ENCODE measurements around the gene TM2D3. TPM values are rescaled to one million over a fixed set of nuclear protein-coding genes. Genes with fewer than 3 reads are reported as not detected.
"Not testable (repeated sequence)": the region's sequence is repeated elsewhere in the genome, so short reads cannot be mapped to it uniquely, and the experiment has no call there.

TM2D3 gene
- total and polyA plus RNA-seq, 2 experiments from 2014 or later: 26.2 to 36.6 TPM

GRCh38 chr15:101635944-101636727 is 16.0 kb downstream of the TM2D3 start (continued):
- TF ChIP-seq REST (IDR thresholded peaks at IDR 0.05; ENCODE audit: unreplicated experiment): no peak
- TF ChIP-seq CREB1 (CRISPR knock-in tag; IDR thresholded peaks at IDR 0.05; ENCODE audit: low read depth): no peak

- no peaks in the 10 kb centered on the region for H3K9me3 Mint-ChIP-seq
- no peak overlapping the region for H2AFZ ChIP-seq
- no peaks in the 10 kb centered on the region for H3K79me2 ChIP-seq (replicated peaks; ENCODE audit: insufficient read depth)
- no peak overlapping the region for H3K4me3 Mint-ChIP-seq
- peaks cover 5% of the 10 kb centered on the region for H3K27me3 Mint-ChIP-seq (ENCODE audit: insufficient read depth, low read depth, poor library complexity)
- no peak overlapping the region for H3K27ac Mint-ChIP-seq
- peaks cover 15% of the 10 kb centered on the region for H3K4me1 Mint-ChIP-seq
- no peaks in the 10 kb centered on the region for H3F3A ChIP-seq (replicated peaks; ENCODE audit: low read depth)
- H3K4me3 ChIP-seq: no peak overlapping the region
- no peak overlapping the region for H3K4me2 ChIP-seq
- no peaks in the 10 kb centered on the region for H4K20me1 ChIP-seq (replicated peaks; ENCODE audit: insufficient read depth)
- TF ChIP-seq ZNF462 (CRISPR knock-in tag; IDR thresholded peaks at IDR 0.05): no peak
- TF ChIP-seq NANOG (IDR thresholded peaks at IDR 0.05; ENCODE audit: borderline replicate concordance): no peak
- TF ChIP-seq STAT1 (IDR thresholded peaks at IDR 0.05; ENCODE audit: unreplicated experiment): no peak
- no peak for TF ChIP-seq EZH2phosphoT487 (IDR thresholded peaks at IDR 0.05; ENCODE audit: unreplicated experiment)
- TF ChIP-seq ZNF331 (CRISPR knock-in tag; IDR thresholded peaks at IDR 0.05; ENCODE audit: low read depth): no peak
- TF ChIP-seq POLR2AphosphoS5 (IDR thresholded peaks at IDR 0.05; ENCODE audit: low read depth): no peak
- no peak for TF ChIP-seq ETS1 (IDR thresholded peaks at IDR 0.05)
- no peaks in the 10 kb centered on the region for H3K9me2 ChIP-seq (ENCODE audit: insufficient read depth)
- no peaks in the 10 kb centered on the region for H3K36me3 ChIP-seq (ENCODE audit: insufficient read depth)
- DNase-seq (ENCODE audit: low spot score) (no peak), ATAC-seq (no peak)
- peaks cover 17% of the 10 kb centered on the region; the same call in 1 of the 2 replicates for H3K4me1 ChIP-seq (ENCODE audit: insufficient read depth)
- H3K27ac ChIP-seq (ENCODE audit: low read depth): no peak overlapping the region
- H3K27me3 ChIP-seq (ENCODE audit: insufficient read depth): no peaks in the 10 kb centered on the region
- no peaks in the 10 kb centered on the region for H3K36me3 Mint-ChIP-seq (ENCODE audit: low read depth)
Measured at GRCh38 chr15:101633356-101633755, 18.8 kb downstream of the TM2D3 start.

- not testable (repeated sequence) for H3K4me3 ChIP-seq; H3F3A ChIP-seq (replicated peaks; ENCODE audit: low read depth); DNase-seq (ENCODE audit: low spot score); H3K27me3 ChIP-seq (ENCODE audit: insufficient read depth); H3K4me1 Mint-ChIP-seq; H3K27me3 Mint-ChIP-seq (ENCODE audit: insufficient read depth, low read depth, poor library complexity); H3K4me1 ChIP-seq (ENCODE audit: insufficient read depth); ATAC-seq; H3K4me3 Mint-ChIP-seq; H3K36me3 ChIP-seq (ENCODE audit: insufficient read depth); H3K4me2 ChIP-seq; H3K79me2 ChIP-seq (replicated peaks; ENCODE audit: insufficient read depth); H2AFZ ChIP-seq; H4K20me1 ChIP-seq (replicated peaks; ENCODE audit: insufficient read depth); H3K27ac ChIP-seq (ENCODE audit: low read depth); H3K27ac Mint-ChIP-seq; H3K9me2 ChIP-seq (ENCODE audit: insufficient read depth)
- H3K36me3 Mint-ChIP-seq (ENCODE audit: low read depth): peaks cover 22% of the 10 kb centered on the region
- peaks cover 21% of the 10 kb centered on the region for H3K9me3 Mint-ChIP-seq
Measured at GRCh38 chr15:101626729-101627128, 25.5 kb downstream of the TM2D3 start.

Data from GM23338 (cell line).